GM11168 (cell line): ENCODE data around the gene ABCC8.

ENCODE experiments used
- in situ Hi-C: fragments of 300-500 bp; cut with MboI; formaldehyde crosslinking; loops from one replicate; pipeline ENCODE4 v1.12.0; 2022; ENCODE audit warnings: low sequenced_read_pairs; ENCODE audit not compliant: unreplicated experiment

ABCC8 gene

DNA sequence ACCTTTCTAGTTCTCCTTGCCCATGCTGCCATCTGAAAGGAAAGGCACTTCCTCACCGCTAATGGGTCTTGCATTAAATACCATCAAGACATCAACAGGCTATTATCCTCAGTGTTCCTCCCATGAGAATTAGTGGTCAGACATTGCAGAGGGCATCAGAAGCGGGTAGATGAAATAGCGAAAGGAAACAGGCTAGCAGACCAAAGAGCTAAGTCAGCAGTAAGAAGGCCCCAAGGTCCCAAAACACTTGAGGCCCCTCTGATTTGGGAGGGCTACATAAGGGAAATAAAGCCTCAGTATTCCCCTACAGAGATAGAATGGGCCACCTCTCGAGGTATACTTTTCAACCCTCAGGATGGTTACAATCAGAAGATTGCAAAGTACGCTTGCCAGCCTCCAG, 101.1 kb downstream of the ABCC8 start:
- in situ Hi-C loops, result no loop called here

DNA sequence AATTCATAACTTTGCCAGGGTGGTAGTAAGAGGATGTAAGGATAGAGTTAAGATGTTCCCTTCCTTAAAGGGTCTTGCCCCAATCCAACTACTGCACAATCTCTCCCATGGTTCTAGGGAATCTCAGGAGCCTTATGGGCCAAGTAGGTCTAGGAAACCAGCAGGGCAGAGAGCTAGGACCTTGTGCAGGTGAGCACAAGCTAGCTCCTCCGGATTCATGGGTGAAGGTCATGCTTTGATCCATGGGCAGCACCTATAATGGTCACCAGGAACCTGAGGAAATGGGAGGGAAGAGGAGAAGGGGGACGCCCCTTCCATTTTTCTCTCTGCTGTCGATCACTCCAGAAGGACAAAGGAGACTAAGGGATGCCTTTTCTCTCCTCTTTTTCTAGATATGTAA, 105.0 kb downstream of the ABCC8 start:
- in situ Hi-C loops, result no loop called here

DNA sequence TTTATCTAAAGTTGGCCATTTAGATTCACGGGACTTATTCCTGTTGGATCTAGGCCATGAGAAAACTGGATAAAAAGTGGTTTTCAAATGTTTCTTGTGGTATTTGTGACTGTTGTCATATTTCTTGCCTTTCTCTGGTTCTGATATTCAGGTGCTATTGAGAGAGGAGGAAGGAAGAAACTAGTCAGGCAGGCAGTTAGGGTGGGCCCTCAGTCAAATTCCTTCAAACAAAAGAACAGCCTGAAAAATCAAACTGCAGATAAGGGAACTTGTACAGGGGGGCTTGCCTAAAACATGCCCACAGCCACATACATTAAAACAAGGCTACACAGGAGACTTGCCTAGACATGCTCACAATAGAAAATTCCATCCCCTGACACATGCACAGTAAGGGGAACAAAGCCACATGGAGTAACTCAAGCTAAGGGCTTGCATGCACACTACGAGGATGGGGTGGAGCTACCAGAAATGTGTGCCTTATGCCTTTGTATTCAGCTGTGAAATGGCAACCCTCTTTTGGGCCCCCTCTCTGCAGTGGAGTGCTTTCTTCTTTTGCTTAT, 106.9 kb downstream of the ABCC8 start:
- in situ Hi-C loops, result no loop called here

DNA sequence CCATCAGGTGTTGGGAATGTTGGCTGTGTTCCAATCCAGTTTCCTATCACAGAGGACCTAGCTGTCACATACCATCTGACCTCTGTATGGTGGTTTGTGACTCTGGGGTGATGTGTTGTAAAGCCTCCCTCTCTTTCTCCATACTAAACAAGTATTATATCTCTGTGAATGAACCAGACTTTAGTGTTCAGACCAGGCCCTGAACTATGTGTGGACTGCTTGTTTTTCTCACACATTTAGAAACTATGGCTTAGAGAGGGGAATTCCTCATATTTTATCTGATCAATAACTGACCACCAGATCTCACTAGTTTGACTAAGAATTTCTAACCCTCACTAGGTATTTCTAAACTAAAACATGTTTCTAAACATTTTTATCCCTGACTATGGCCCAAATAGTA, 107.6 kb downstream of the ABCC8 start:
- in situ Hi-C loops, result no loop called here

DNA sequence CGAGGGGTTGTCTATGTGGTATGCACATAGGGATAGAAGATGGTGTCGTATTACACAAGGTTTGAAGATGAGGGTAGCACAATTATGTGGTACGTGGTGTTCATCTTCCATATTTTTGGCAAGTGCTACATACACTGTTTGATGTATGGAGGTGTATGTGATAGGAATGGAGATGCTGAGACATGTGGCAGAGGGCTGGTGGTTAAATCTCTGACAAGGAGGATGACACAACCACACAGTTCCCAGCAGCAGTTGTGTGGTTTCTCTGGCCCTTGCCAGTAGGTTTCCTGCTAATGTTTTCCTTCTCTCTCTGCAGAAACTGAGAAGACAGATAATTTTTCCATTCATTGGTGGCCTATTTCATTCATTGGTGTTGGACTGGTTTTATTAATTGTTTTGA, 108.1 kb downstream of the ABCC8 start:
- in situ Hi-C loops, result no loop called here

DNA sequence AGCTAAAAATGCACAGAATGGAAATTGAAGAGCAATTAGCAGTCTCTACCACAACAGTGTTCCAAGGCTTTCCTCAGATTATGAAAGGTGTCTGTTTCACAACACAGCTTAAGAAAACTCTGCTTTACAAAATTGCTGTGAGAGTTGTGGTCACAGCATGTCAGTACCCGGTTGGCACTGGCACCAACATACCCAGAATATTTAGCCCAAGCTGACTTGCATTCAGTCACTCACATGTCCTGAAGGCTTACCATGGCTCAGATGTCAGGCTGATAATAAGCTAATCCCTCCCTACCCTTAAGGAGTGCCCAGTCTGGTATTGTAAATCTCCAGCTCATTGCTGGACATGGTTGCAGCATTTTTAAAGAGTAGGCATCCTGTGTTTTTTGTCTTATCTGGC, 110.2 kb downstream of the ABCC8 start:
- in situ Hi-C loops, result no loop called here

DNA sequence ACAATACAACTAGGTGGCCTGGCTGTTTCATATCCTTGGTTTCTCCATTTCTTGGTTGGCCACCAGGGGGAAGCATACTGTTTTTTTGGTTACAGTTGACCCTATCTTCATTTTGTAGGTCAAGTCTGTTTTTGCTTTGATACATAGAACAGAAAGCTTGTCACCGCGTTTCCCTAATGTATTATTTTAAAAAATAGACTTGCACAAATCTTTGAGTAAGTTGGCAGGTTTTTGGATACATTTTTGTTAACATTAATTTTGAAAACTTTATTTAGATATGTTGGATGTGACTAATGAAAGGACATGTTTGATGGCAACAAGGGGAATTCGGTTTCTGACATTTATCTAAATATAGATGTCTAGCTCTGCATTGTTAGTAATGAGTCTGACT, 122.0 kb downstream of the ABCC8 start:
- in situ Hi-C loops, result no loop called here

DNA sequence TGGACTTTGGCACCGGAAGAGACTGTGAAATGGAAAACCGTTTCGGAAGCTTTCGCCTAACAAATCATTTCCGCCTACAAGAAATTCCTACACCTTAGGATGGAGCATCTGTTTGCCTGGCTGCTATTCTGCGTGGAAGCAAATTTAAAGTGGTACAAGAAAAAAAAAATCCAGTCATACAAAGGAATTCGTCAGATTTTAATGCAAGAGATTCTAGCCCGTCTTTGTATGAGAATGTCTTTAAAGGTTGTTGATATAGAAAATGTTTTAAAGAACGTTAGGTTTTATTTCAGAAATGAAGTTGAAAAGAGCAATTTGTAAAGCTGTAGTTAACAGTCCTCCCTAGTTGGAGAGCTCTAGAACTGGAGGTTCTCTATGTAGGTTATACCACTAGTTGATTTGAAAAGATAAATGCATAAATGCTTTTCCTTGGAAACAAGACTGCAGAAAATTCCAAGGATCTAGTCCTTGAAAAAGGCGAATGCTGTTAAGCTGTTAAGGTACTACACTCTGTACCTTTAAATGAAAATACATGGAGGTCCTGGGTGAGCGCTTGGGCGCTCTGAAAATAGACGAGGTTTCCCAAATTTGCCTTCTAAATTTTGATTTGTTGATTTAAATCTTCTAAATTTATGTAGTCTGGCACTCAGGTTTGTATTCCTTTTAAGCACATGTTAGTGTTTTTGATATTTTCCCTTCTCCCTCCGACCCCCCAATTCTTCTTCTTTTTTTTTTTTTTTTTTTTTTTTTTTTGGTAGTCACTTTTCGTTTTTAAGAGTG, 122.6 kb downstream of the ABCC8 start:
- in situ Hi-C loops, result no loop called here

DNA sequence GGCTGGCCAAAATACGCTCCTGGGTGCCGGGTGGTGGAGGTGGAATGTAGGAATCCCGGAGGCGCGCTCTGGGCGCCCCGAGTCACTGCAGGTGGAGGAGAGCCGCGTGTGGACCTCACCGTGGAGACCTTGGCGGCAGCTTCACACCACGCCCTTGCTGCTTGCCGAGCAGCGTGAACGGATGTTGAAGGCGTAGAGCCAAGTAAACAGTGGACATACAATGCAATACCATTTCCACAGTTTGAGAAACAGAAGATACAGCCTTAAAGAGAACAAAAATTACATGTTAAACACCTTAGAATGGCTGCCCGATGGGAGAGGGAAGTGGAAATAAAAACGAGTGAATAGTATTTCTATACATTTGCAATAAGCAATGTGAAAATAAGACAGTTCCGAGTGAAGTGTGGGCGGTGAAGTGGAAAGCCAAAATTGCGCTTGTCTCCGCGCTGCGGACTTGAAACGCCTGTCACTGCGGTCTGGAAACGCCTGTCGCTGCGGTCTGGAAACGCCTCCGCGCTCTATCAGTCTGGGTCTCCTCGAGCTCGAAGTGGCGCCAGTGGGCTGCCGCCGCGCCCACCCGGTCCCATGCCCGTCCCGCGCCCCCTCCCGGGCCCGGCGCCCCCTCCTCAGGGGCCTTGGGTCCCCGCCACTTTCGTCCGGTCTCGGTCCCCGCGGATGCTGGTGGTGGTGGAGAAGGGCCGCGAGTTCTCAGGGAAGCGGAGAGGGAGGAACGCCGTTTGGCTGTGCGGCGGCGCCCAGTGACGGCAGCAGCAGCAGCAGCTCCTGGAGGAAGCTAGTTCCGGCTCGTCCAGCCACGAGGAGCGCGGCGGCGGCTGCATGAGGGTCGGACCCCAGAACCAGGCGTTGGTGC, 123.5 kb downstream of the ABCC8 start:
- in situ Hi-C loops, result no loop called here

DNA sequence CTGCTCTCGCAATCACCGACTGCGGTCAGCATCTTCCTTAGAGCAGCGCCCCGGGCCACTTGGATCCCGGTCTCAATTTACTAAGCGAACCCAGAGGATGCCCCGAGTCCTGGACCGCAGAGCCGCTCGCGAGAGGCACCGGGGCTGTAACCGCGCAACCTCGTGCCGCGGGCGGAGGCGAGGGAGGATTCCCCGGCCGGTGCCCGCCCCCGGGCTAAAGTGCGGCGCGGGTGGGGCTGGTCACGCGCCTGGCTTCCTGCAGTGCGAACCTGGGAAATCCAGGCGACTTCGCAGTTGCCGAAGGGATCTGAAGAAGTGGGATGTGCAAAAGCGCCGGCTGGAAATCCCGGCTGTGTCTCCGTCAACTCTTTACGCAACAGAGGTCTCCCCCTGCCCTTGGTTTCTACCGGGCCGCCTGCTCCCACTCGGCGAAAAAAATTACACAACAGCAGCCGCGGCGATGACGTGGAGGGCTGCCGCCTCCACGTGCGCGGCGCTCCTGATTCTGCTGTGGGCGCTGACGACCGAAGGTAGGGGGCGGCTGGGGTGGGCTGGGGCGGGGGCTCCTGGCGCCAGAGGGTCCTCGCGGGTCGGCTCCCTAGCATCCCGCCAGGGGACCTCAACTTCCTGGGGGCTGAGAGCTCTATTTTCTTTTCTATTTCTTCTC, 125.0 kb downstream of the ABCC8 start, which contains the start of gene NCR3LG1:
Gene NCR3LG1, plus strand, starts transcription at position 291 of the 667 bp plus-strand sequence. Its CDS starts 170 bp downstream, at position 461.
- in situ Hi-C loops, result no loop called here

DNA sequence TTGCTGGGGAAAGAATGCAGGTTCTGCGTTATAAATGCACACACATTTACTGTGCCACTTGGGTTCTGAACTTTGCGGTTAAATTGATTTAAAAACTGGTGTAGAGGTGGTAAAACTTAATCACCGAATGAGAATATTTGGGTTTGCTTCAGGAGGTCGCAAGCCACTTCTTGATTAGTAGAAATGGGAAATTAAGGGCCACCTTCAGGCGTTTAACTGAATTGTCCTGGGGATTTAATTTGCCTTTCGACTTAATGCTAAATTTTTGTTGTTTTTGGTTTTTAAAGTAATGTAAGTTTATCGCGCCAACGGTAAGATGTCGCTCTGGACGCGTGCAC, 125.5 kb downstream of the ABCC8 start:
- in situ Hi-C loops, result no loop called here

DNA sequence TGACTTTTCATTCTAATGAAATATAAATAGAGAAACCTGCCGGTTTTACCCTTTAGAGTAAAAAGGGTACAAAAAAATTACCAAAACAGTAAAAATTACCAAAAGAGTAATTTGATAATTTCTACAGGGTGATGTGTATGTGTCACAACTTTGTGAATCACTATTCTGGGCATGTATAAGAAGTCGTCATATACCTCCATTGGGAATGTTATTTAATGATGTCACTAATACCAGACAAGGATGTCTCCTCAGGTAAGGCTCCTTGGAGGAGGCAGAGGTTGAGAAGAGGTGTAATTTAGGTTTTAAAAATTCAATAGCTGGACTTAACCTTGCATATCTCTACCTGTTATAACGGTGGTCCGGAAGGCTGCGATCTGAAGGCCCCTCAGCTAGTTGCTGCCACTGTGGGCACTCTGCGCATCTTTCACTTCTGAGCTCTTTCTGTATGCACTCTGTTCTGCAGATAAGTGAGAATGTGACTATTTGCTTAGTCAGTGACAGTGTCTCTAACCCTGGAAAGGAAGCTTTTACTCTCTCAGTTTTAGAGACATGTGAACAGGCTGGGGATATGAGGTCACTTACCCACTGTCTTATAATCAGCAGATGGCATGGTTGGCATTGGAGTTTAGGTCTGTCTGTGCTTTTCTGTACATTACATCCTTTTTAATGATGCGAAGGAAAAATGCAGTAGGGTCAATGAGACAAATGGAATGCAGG, 126.0 kb downstream of the ABCC8 start:
- in situ Hi-C loops, result no loop called here

DNA sequence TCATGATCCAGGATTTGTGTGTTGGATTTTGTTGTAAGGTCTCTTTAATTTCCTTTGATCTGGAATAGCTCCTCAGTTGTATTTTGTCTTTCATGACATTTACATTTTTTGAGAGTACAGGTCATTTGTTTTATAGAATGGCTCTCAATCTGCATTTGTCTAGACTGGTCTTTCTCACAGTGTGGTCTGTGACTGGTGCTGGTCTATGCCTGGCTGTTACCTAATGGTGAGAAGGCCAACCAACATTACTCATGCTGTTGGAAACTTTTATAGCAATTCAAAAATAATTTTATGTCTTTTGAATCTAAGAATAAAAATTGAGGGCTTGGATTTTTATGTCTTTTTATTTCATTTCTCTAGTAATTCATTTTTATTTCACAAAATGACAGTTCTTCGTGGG, 129.0 kb downstream of the ABCC8 start:
- in situ Hi-C loops, result no loop called here

DNA sequence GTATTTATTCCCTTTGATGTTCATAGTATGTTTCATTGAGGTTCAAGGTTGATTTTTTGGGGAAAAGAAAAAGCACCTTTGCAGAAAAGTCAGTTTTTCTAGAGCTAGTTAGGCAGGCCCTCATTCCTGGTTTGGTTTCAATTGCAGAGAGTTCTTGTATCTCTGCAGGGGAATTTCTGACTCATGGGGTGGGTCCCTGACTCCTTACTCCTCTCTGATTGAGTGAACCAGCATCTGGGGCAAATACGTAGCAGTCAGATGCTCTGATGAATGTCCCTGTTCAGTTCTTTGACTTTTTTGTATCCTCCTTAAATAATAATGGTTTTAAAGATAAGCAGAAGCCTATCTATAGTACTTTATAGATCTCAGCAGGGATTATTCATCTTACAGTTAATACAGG, 132.7 kb downstream of the ABCC8 start:
- in situ Hi-C loops, result no loop called here

DNA sequence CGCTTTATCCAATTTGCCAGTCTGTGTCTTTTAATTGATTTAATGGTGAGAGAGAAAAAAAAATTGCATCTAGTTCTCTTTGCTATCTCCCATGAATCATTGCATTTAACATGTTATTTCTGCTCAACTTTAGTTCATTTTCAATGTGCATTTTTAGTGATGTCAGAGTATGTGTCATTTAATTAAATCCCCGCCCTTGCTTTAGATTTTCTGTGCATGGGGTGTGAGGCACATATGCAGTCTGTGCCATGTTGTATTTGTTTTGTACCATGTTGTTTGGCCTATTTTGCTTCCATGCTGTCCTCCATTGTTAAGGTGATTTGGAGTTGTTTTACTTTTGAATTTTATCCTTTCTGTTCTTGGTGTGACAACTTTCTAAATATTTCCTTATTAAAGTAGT, 133.4 kb downstream of the ABCC8 start:
- in situ Hi-C loops, result no loop called here
